Measurements from ENCODE around the gene MGAT4B.
"Not testable (repeated sequence)": the region's sequence is repeated elsewhere in the genome, so short reads cannot be mapped to it uniquely, and the experiment has no call there.

Gene MGAT4B

GRCh38 chr5:179794171-179794570, 12.5 kb downstream of the MGAT4B start:
- no peak for DNase-seq

GRCh38 chr5:179793468-179794139, 13.1 kb downstream of the MGAT4B start, which contains the start of gene LTC4S:
Gene LTC4S, plus strand, starts transcription at chr5:179793986. Its CDS starts 95 bp downstream, at chr5:179794081.
- DNase-seq, result peak; percentile 65

- no peak for DNase-seq
Measured at GRCh38 chr5:179792612-179793467, 13.8 kb downstream of the MGAT4B start.

- DNase-seq, result no peak
Measured at GRCh38 chr5:179791881-179792611, 14.6 kb downstream of the MGAT4B start.

GRCh38 chr5:179789278-179789677, 17.4 kb downstream of the MGAT4B start:
- not testable (repeated sequence) for DNase-seq

- no peak for DNase-seq
Measured at GRCh38 chr5:179788193-179788854, 18.3 kb downstream of the MGAT4B start.

- DNase-seq, result no peak
Measured at GRCh38 chr5:179786861-179787260, 19.8 kb downstream of the MGAT4B start.

GRCh38 chr5:179783128-179783527, 23.5 kb downstream of the MGAT4B start:
- DNase-seq, result no peak

- DNase-seq, result no peak
Measured at GRCh38 chr5:179781846-179782245, 24.8 kb downstream of the MGAT4B start.

- DNase-seq, result no peak
Measured at GRCh38 chr5:179780362-179780761, 26.3 kb downstream of the MGAT4B start.

GRCh38 chr5:179779826-179780225, 26.8 kb downstream of the MGAT4B start:
- no peak for DNase-seq

GRCh38 chr5:179778591-179778990, 28.1 kb downstream of the MGAT4B start:
- DNase-seq, result no peak

GRCh38 chr5:179777909-179778308, 28.8 kb downstream of the MGAT4B start:
- no peak for DNase-seq

- DNase-seq, result no peak
Measured at GRCh38 chr5:179777456-179777855, 29.2 kb downstream of the MGAT4B start.

- DNase-seq, result no peak
Measured at GRCh38 chr5:179776411-179776938, 30.2 kb downstream of the MGAT4B start.

GRCh38 chr5:179774442-179774841, 32.2 kb downstream of the MGAT4B start:
- DNase-seq, result no peak

- DNase-seq, result no peak
Measured at GRCh38 chr5:179773686-179774040, 33.0 kb downstream of the MGAT4B start.

GRCh38 chr5:179772351-179772750, 34.3 kb downstream of the MGAT4B start:
- DNase-seq, result no peak

- DNase-seq, result no peak
Measured at GRCh38 chr5:179771311-179771895, 35.3 kb downstream of the MGAT4B start.

- no peak for DNase-seq
Measured at GRCh38 chr5:179769796-179770195, 36.9 kb downstream of the MGAT4B start.

- no peak for DNase-seq
Measured at GRCh38 chr5:179769271-179769670, 37.4 kb downstream of the MGAT4B start.

Measured in fibroblast of upper back skin (primary cell).